Measurements from ENCODE around the gene CLEC2B.

The CLEC2B gene

DNA sequence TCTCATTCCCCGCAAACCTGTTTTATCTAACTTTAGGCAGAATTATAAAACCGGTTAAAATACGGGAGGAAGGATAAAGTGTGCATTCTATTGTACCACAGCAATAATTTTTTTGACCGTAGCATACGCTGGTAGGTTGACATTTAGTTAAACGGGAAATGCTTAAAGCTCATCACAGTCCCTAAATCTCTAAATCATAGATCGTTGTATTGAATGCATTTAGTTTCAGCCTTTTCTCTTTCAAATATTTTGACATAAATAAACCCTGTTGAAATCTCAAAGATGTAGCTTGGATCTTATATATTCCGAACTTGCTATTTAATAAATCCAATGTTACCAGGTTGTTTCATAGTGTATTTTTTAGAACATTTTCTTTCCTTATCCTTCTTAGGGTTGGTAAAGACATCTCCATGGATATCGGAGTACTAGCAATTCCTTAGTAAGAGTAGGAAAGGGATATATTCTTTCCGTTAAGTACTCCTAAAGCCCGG, 798 bp downstream of the CLEC2B start:
- no peak for DNase-seq

DNA sequence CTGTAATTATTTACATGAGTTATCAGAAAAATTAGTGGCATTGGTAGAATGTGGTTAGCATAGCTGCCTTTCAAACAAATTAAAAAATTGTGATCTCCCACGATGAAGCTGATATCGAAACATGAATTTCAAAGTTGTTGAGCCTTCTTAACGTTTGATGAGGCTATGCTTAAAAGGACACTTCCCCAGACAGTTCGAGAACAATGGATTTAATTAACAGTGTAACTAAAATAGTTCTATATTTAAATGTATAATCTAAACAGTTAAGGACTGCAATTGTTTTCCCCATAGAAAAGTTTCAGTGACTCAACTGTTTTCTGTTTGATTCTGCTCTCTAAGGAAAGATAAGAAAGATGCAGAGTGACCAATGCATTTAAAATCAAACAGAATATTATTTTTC, 1.6 kb downstream of the CLEC2B start:
- DNase-seq = no peak

DNA sequence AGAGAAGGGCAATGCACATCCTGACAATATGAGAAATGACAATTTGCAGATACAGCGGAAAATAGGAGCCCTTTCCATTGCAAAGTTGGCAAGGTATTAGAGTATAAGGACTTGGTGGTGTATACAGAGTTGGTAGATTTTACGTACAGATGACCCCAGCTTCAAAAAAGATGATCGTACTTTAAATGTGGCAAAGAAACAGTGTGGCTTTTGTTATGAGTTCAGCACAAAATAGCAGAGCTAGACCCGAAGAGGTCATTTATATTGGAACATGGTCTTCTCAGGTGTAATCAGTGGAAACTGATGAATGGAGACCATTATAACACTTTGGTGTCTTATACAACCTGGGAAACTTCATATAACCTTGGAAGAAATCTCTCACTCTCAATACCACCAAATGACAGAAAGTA, 2.3 kb downstream of the CLEC2B start:
- no peak for DNase-seq

DNA sequence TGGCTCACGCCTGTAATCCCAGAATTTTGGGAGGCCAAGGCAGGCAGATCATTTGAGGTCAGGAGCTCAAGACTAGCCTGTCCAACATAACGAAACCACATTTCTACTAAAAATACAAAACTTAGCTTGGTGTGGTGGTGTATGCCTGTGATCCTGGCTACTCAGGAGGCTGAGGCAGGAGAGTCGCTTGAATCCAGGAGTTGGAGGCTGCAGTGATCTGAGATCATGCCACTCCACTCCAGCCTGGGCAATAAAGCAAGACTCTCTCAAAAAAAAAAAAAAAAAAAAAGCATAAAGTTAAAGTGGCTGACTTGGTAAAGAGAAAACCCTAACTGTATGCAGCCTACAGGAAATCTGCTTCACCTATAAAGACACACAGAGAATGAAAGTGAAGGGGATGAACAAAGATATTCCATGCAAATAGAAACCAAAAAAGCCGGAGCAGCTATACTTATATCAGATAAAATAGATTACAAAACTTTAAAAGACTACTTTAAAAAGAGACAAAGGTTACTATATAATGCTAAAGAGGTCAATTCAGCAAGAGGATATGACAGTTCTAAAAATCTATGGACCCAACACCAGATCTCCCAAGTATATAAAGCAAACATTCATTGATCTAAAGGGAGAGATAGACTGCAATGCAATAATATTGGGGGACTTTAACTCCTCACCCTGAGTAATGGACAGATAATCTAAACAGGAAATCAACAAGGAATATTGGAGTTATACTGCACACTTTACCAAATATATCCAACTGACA, 4.1 kb downstream of the CLEC2B start:
- DNase-seq = no peak

DNA sequence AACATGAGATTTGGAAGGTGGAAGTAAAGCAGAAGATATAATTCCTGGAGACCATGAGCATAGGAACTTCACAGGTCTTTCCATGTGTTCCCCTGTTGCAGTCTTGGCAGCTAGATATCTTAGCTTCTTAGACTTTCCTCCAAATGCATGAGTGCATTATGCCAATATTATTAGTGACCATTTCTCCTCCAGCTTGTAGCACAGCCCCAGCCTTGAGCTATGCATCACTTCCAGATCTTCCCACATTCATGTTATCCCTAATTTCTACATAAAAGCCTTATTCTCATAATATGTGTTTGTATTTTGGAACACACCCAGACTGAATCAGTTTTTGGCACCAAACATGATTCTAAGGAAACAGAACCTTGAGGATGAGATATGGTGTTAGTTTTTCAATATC, 11.0 kb downstream of the CLEC2B start:
- DNase-seq = no peak

DNA sequence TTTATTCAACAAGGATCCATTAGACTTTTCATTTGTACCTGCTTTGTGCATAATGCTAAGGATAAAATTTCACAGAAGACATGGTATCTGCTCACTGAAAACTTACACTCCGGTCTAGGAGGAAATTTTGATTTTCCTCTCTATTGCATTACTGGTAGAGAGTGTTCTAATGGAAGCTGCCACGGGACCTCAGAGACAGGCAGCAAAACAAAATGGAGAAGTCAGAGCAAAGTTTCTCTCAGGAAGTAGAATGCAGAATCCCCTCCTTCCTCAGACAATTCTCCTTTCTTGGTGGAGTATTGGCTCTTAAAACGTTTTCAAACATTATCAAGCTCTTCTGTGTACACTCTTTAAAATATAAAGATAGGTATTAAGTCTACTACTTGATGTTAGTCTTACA, 12.3 kb downstream of the CLEC2B start:
- no peak for DNase-seq

DNA sequence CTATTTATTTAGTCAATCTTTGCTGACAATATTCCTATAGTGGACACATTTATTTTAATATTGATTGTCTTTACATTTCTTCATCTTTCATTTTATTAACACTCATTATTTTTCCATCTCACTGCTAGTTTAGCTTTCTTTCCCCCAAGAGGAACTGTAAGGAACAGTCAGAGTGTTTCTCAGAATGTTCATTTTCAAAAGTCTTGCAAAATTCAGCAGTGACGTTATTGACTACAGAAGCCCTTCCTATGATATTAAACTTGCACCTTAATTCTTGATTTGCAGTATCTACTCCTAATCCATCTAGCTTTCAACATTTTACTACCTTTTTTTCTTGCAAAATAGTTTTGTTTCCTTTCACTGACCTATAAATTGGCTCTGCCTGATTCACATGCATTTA, 13.0 kb downstream of the CLEC2B start:
- DNase-seq = no peak

DNA sequence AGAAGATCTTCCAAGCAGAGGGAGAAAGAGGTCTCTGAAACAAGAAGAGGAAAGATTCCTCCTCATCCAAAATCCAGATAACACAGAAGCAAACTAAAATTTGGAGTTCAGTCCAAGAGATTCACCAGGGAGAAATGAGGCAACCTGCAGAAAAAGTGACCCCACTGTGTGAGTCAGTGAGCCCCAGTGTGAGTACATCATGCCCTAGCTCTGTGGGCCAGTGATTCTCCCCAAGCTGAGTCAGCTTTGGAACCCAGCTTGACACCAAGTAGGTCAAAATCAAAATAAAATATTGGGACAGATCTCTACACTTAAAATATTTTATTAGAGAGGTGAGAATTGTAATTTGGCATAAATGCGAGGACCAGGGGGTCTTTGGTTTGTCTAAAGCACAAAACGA, 17.2 kb downstream of the CLEC2B start:
- DNase-seq = no peak

DNA sequence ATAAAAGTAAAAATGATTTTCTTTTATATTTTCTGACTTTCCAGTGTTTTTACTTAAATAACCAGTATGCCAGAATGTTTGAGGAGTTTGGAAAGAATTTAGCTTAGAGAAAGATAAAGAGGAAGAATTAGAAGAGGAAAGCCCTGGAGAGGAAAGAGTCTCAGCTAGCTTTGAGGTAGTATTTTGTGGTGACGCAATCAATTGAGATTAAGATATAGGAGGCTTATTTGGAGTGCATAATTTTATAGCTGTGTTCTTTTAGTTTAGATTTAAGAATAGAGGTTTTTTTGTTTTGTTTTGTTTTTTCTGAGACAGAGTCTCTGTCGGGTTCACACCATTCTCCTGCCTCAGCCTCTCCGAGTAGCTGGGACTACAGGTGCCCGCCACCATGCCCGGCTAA, 18.1 kb downstream of the CLEC2B start:
- no peak for DNase-seq

DNA sequence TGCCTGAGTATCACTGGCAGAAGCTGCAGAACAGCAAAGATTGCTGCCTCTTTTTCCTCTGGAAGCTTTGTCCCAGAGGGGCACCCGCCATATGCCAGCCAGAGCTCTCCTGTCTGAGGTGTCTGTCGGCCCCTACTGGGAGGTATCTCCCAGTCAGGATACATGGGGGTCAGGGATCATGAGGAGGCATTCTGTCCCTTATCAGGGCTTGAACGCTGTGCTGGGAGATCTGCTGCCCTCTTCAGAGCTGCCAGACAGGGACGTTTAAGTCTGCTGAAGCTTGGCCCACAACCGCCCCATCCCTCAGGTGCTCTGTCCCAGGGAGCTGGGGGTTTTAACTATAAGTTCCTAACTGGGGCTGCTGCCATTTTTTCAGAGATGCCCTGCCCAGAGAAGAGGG, 20.3 kb downstream of the CLEC2B start:
- no peak for DNase-seq

DNA sequence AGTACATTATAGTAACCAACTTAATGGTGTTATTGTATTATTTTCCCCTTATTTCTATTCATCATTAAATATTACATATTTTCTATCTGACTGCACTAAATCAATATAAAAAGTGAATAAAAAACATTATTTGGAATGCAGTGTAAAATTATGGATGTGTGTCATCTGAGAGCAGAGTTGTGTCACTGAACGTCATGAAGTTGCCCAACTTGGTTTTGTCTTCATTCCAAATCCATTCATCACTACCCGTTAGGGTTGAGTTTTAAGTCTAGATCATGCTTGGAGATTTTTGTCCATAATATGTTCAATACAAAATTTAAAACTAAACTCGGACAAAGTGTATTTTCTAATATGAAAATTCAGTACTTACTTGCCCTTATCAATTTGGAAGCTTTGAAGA, 25.7 kb downstream of the CLEC2B start:
- DNase-seq = no peak

DNA sequence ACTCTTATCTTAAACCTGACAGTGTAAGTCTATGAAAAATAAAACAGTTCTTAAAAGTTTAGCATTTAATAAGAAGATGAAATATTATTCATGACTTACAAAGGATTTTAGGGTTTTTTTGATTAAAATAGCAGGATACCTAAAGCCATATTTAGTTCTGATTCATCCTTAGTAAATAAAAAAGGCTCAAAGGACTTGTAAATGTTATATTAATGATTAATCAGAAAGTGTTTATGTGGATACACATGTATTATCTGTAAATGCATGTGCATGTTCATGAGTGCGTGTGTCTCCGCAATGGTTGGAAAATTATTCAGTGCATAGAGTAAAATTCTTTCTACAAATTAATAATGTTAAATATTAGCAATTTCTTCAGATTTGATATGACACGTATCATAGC, 37.4 kb downstream of the CLEC2B start:
- DNase-seq = no peak

DNA sequence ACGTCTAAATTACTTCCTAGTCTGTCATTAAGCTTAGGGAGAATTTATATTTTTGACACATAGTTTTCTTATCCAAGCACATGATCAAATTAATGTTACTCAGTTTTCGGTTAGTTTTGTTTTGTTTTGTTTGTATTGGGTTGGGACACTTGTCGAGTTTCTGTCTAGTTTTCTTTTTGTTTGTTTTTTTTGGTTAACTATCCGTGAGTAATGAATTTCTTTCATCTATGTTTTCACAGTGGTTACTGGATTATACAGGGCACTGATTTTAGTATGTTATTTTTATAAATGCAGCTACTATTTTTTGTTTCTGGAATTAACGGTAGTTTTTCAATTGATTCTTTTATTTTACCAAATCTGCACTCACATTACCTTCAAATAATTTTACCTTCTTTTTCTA, 39.2 kb downstream of the CLEC2B start:
- DNase-seq = peak in 1 of 3 experiments; percentile 9

DNA sequence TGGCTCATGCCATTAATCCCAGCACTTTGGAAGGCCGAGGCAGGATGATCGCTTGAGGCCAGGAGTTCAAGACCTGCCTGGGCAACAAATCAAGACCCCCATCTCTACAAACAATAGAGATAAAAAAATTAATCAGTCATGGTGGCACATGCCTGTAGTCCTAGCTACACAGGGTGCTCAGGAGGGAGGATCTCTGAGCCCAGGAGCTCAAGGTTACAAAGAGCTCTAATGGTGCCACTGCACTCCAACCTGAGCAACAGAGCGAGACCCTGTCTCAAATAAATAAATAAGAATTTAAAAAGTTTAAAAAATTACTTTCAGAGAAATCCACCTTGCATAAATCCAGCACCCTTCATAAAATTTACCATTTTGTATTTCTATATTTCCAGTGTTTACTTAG, 39.7 kb downstream of the CLEC2B start:
- no peak for DNase-seq

DNA sequence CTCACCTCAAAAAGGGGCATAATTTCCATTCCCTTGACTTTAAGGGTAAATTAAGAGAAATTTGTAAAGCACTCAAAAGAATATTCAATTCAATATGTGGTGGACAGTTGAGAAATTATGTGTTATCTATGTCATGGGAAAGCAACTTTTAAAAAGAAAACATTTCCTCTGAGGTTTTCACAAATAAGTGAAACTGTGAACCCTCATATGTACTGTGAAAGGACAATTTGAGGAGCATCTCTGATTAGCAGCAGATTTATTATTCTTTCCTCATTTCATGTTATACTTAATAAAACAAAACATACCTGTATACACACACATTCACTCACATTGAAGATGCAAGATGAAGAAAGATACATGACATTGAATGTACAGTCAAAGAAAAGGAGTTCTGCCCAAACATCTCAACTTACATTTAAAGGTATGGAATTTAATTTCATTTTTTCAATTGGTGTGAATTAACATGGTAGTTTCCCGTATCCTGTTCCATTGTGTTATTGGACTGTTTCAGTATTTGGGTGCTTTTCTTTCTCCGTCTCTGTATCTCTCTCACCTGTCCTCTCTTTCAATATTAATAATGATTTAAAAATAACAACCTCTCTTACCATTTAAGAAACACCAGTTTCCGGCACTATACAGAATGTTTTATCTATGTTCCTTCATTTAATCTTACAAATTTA, 41.8 kb downstream of the CLEC2B start, which contains the start of gene KLRF1:
Gene KLRF1, plus strand, starts transcription at position 273 of the 680 bp plus-strand sequence. Its CDS starts 64 bp downstream, at position 337.
- DNase-seq = no peak

DNA sequence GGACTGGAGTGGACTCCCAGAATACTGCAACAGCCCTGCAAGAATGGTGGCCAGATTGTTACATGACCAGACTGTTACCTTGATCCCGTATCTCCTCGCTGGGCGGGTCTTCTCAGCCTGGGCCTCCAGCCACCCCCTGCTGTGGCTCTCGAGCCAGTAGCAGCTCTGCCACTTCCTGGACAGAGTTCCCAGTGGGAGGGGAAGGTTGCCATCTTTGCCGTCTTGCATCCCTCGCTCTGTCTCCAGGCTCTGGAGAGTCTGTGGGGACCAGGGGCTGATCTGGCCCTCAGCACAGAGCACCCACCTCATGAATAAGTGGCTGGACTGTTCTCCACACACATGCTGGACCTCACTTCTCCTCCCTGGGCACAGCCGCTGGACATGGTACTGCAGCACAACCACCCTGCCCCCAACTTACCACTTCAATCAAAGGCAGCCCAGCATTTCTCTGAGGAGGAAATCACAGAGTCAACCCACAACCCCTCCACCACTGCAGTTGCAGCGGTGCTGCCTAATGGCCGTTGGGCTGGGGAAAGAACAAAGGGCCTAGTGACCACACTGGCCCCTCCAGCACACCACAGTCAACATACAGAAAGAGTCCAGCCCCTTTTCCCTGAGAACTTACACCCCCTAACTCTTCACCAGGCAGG, 48.7 kb downstream of the CLEC2B start:
- DNase-seq = no peak

DNA sequence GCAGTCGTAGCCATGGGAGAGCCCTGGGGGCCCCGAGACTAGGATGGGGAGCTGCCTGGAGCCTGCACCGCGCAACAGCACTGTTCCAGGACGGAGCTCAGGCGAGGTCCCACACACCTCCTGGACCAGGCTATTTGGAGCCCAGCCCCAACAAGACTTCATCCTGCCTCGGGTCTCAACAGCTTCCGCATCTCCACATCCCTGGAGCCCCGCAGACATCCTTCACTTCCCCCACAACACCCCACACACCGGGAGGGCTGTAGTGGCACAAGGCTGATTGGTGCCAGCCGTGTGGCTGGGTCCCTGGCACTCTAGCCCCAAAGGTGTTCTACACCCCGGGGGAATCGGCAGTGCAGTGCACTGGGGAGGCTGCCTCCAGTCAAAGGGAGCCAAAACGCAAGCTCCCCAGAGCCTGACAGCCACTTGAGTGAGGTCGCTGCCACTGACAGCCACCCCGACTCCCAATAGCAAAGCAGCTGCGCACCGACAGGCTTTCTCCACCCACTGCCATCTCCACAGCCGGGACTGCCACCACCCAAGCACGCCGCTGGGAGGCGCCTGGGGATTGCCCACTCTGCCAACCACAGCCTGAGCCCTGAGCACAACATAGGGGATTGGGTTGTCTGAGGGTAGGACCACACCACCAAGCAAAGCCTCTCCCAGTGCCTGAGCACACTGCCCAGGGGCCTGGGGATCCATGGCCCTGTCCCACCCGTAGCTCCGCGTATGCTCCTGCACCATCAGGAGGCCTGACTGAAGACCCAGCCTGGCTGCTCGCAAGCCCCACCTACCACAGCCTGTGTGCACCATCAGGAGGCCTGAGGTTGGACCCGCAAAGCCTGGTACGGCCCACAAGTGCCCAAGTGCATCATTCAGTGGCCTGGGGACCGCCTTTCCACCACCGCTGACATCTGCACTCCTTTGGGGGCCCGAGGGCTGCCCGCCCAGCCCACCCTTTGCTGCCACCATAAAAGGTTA, 55.0 kb downstream of the CLEC2B start:
- DNase-seq = peak in 1 of 3 experiments; percentile 7

DNA sequence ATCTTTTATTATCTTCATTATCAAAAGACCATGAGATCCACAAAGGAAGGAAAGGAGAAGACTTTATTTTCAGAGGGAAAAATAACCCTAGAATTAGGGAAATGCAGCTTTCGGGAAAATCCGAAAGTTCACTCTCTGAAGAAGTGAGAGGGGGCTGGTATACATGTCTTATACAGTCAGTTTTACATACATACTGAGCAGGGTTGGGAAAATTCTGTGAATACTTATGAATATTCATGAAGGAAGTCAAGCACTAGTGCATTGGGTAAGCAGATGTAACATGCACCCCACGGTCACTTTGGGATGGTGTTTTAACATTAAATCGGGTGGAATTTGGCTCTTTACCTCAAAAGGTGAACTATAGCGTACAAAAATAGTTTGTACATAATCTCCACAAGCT, 57.5 kb downstream of the CLEC2B start:
- DNase-seq = no peak

DNA sequence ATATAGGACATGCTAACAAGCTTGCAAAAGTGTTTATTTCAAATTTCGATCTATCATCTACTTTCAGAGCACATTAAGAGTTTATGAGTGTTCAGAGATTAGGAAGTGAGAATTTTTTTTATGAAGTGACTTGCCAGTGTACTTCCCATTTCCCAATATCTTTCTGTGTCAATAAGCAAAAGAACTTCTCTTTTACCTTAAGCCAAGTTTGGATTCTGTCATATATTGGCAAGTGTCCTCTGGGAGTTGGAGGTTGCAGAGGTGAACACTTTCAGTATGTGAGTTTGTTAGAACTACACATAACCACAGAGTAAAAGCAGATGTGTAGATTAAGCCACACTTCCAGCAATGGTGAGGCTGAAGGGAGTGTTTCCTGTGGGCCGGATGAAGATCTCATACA, 58.5 kb downstream of the CLEC2B start:
- no peak for DNase-seq

DNA sequence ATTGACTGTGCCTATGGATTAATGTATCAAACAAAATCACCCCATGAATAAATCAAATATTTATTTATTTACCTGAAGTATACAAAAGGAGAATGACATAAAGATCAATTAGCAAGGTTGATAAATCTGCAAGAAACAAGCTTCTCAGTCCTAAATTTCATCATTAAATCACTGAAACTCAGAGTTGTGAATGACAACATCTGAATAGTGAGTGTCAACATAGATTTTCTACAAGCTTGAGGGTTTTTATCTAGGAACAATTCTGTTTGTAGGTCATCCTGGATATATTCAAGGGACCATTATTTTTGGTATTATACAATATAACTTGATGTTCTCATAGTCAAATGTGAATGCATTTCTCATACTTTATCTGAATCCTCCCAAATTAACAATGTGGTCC, 59.3 kb downstream of the CLEC2B start:
- no peak for DNase-seq

DNA sequence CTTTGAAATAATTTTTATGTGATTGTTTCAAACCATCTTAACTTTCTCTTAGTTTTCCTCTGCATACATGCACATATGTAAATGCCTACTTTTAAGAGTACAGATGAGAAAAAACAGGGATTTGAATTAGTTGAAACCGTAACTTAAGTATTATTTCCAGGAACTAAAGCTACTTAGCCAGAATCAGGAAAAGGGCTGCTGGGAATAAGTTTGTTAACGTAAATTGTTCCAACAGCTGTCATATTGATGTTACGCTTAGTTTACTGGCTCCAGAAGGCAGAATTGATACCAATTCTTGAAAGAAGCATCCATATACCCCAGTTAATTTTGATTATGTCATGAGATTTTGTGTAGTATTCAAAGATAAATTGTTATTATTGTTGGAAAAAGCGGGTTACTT, 59.8 kb downstream of the CLEC2B start:
- no peak for DNase-seq

DNA sequence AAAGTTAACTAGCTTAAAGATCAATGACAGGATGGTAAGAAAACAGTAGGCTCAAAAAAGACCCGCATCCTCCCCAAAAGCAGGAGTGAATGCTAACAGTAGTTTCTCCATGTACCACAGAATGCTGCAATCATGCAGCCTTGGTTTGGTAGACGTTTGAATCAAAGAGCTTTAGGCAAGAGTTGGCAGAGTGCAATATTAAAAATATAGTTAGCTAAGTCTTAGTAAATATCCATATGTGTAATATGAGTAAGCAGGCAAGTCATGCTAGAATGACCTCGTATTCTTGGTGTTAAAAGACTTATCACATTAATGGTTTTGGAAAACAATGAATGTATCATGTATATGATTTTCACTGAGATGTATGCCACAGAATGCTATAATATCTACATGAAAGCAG, 60.6 kb downstream of the CLEC2B start:
- DNase-seq = no peak

DNA sequence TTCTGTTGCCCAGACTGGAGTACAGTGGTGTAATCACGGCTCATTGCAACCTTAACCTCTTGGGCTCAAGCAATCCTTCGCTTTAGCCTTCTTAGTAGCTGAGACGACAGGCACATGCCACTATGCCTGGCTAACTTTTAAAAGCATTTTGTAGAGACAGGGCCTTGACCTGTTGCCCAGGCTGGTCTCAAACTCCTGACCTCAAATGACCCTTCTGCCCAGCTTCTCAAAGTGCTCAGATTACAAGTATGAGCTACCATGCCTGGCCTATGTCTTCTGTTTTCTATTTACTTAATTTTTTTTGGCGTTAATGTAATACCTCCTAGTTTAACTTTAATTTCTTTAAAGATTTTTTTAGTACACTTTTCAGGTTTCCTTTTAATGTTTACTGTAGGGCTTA, 62.4 kb downstream of the CLEC2B start:
- no peak for DNase-seq

Measured in NCI-H1417 (cell line).